Right atrium auricular region (tissue), 2 donors: ENCODE data around the gene TYMP. TPM values are rescaled to one million over a fixed set of nuclear protein-coding genes. Genes with fewer than 3 reads are reported as not detected.

Experiments used
- DNase-seq: peaks from one replicate; pipeline ENCODE4 v3.0.0-alpha.2; 2019; ENCODE audit warnings: low spot score
- H3K27ac ChIP-seq, 2 donors: fragments of 200-600 bp; sonication (generic); 1 replicate in 1 of 2; 2 replicates in 1 of 2; pipeline ENCODE4 v1.5.1; 2016 to 2019
- H3K27me3 ChIP-seq, 2 donors: fragments of 200-600 bp; sonication (generic); one replicate each; pipeline versions ENCODE4 v1.5.1 to v1.6.0; 2017 to 2019
- H3K36me3 ChIP-seq: fragments of 200-600 bp; sonication (generic); one replicate; pipeline ENCODE4 v1.5.1; 2016
- H3K4me1 ChIP-seq, 2 donors: fragments of 200-600 bp; sonication (generic); one replicate each; pipeline versions ENCODE4 v1.5.1 to v1.6.0; 2017 to 2019
- H3K4me3 ChIP-seq, 2 donors: fragments of 200-600 bp; sonication (generic); 1 replicate in 1 of 2; 2 replicates in 1 of 2; pipeline ENCODE4 v1.5.1; 2017 to 2019; ENCODE audit warnings: mild to moderate bottlenecking in 1 of 2, moderate library complexity in 1 of 2
- H3K9me3 ChIP-seq, 2 donors: fragments of 200-600 bp; sonication (generic); one replicate each; pipeline ENCODE4 v1.5.1; 2019
- CTCF ChIP-seq, 2 donors: fragments of 200-600 bp; sonication (generic); IDR thresholded peaks; one replicate each; pipeline ENCODE4 v1.5.1; 2019; ENCODE audit warnings: antibody characterized with exemption in 2 of 2
- total RNA-seq, 2 donors: library from RNA; depleted of rRNA; stranded (reverse); fragments of >200 nt; gene quantifications; one replicate each; pipeline ENCODE4 v1.1.0, GENCODE V29; 2016

The TYMP gene
- total RNA-seq, 2 donors from 2014 or later: 9.1 to 35.8 TPM

DNA sequence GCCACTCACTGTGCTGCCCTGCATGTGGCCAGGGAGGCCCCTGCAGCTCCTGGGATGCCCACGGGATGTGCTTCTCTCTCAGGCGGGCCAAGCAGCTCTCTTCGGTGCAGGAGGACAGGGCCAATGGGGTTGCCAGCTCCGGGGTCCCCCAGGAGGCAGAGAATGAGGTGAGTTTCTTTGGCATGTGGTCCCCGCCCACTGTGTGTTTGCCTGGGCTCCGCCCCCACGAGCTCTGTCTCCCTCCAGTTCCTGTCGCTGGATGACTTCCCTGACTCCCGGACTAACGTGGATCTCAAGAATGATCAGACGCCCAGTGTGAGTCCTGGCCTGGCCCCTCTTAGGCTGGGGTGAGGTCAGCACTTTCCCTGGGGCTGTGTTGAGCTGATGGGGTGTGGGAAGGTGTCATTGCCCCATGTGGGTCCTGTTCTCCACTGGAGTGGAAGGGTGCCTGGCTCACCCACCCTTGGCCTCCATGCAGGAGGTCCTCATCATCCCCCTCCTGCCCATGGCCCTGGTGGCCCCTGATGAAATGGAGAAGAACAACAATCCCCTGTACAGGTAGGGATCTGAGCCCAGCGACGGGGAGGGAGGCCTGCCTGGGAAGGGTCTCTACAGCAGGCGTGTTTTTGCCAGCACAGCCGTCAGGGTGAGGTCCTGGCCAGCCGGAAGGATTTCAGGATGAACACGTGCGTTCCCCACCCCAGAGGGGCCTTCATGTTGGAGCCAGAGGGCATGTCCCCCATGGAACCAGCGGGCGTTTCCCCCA lies 12.1 kb downstream of the TYMP start:
- Histone ChIP-seq H3K36me3 (peaks cover 61% of the 10 kb centered on the region), H3K27ac (no peak overlapping the region), H3K4me3 (no peak overlapping the region), H3K4me1 (no peaks in the 10 kb centered on the region), H3K9me3 (no peaks in the 10 kb centered on the region), H3K27me3 (no peaks in the 10 kb centered on the region)
- DNase-seq: no peak
- no peak for TF ChIP-seq CTCF (IDR thresholded peaks at IDR 0.05)

DNA sequence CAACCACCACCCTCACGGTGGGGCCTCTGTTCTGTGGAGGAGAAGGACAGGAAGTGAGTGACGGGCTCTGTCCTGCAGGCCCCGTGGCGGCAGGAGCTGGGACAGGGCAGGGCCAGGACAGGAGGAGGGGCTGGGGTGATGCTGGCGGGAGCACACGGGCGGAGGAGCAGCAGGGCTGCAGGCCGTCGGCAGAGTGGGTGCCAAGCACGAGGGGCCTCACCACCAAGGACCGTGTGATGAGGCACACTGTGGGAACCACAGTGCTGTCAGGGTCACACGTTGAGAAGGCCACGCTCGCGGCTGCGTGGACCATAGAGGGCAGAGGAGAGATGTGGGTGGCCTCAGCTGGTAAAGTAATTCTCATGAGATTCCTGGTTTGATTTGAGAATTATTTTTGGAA lies 12.9 kb downstream of the TYMP start:
- H3K27me3 ChIP-seq: no peaks in the 10 kb centered on the region
- no peaks in the 10 kb centered on the region for H3K4me1 ChIP-seq
- H3K27ac ChIP-seq: no peak overlapping the region
- TF ChIP-seq CTCF (IDR thresholded peaks at IDR 0.05): no peak
- H3K9me3 ChIP-seq: no peaks in the 10 kb centered on the region
- DNase-seq: no peak
- no peak overlapping the region for H3K4me3 ChIP-seq
- peaks cover 53% of the 10 kb centered on the region for H3K36me3 ChIP-seq

DNA sequence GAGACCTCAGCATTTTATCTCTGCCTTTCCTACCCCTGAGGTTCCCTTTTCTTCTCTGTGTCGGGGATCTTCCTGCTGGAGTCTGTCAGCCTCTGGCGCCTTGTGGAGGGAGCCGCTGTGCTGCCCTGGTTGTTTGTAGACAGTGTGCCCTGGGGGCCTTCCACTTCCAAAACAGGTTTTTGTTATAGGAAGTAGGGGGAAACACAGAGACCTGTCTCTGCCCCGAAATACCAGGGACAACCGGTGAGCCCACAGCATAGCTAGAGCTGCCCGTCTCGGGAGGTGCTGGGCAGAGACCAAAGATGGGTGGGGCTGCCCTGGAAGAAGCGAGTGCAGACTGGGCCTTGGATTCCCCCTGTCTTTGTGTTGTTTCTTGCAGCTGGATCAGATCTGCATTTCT lies 13.7 kb downstream of the TYMP start:
- peaks cover 47% of the 10 kb centered on the region for H3K36me3 ChIP-seq
- no peaks in the 10 kb centered on the region for H3K27me3 ChIP-seq
- no peak overlapping the region for H3K27ac ChIP-seq
- no peak for TF ChIP-seq CTCF (IDR thresholded peaks at IDR 0.05)
- no peaks in the 10 kb centered on the region for H3K9me3 ChIP-seq
- no peak for DNase-seq
- H3K4me1 ChIP-seq: no peaks in the 10 kb centered on the region
- H3K4me3 ChIP-seq: no peak overlapping the region

DNA sequence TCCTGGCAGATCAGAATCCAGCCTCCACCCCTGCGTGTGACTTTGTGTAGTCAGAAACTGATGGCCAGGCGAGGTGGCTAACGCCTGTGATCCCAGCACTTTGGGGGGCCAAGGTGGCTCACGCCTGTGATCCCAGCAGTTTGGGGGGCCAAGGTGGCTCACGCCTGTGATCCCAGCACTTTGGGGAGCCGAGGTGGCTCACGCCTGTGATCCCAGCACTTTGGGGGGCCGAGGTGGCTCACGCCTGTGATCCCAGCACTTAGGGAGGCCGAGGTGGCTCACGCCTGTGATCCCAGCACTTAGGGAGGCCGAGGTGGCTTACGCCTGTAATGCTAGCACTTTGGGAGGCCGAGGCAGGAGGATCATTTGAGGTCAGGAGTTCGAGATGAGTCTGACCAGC lies 16.6 kb downstream of the TYMP start:
- H3K4me3 ChIP-seq: no peak overlapping the region
- DNase-seq: no peak

DNA sequence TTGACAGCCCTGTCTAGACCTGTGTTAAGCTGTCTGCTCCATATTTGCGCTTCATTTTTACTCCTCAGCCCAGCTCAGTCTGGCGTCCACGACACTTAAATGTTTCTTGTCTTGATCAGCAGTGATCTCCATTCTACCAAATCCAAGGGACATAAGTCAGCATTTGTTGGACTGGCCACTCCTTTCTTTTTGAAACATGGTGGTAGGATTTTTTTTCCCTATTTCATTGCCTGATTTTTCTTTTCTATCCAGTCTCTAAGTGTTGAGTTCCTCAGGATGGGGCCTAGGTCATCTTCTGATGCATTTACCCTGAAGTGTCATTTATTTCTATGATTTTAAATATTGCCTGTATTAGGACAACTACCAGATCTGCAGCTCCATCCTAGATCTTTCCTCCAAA lies 20.9 kb downstream of the TYMP start:
- peaks cover 0 to 33% of the 10 kb centered on the region in 2 donors for H3K4me1 ChIP-seq
- DNase-seq: no peak
- H3K27ac ChIP-seq: peak overlapping the region; percentile 82 to 91
- H3K9me3 ChIP-seq: no peaks in the 10 kb centered on the region
- no peaks in the 10 kb centered on the region for H3K27me3 ChIP-seq
- TF ChIP-seq CTCF (IDR thresholded peaks at IDR 0.05): no peak
- H3K36me3 ChIP-seq: peaks cover 19% of the 10 kb centered on the region
- H3K4me3 ChIP-seq: peak overlapping the region; percentile 87 to 88

More for the DNA sequence above, 16.6 kb downstream of the TYMP start:
- Histone ChIP-seq H3K27ac (no peak overlapping the region), H3K9me3 (no peaks in the 10 kb centered on the region), H3K36me3 (peaks cover 21% of the 10 kb centered on the region), H3K27me3 (no peaks in the 10 kb centered on the region), H3K4me1 (peaks cover 0 to 14% of the 10 kb centered on the region in 2 donors)
- TF ChIP-seq CTCF (IDR thresholded peaks at IDR 0.05): no peak
